ENCODE results near the gene ERGIC1.

ERGIC1 gene

GRCh38 chr5:172901788-172902496 is 67.9 kb downstream of the ERGIC1 start:
- DNase-seq (ENCODE audit: low read depth in 2 of 2): no peak

GRCh38 chr5:172902497-172903472 is 68.7 kb downstream of the ERGIC1 start:
- DNase-seq (ENCODE audit: low read depth in 2 of 2): peak; percentile 69 to 72

GRCh38 chr5:172903790-172904189 is 69.7 kb downstream of the ERGIC1 start:
- DNase-seq (ENCODE audit: low read depth in 2 of 2): peak; percentile 82 to 83

- no peak for DNase-seq (ENCODE audit: low read depth in 2 of 2)
Measured at GRCh38 chr5:172904312-172904642, 70.2 kb downstream of the ERGIC1 start.

- peak in 1 of 2 experiments; percentile 45 for DNase-seq (ENCODE audit: low read depth in 2 of 2)
Measured at GRCh38 chr5:172904643-172905345, 70.7 kb downstream of the ERGIC1 start.

GRCh38 chr5:172905346-172906140 is 71.5 kb downstream of the ERGIC1 start:
- DNase-seq (ENCODE audit: low read depth in 2 of 2): no peak

GRCh38 chr5:172906436-172906835 is 72.4 kb downstream of the ERGIC1 start:
- DNase-seq (ENCODE audit: low read depth in 2 of 2): no peak

GRCh38 chr5:172906888-172907287 is 72.8 kb downstream of the ERGIC1 start:
- DNase-seq (ENCODE audit: low read depth in 2 of 2): no peak

GRCh38 chr5:172907657-172908056 is 73.6 kb downstream of the ERGIC1 start:
- no peak for DNase-seq (ENCODE audit: low read depth in 2 of 2)

- DNase-seq (ENCODE audit: low read depth in 2 of 2): no peak
Measured at GRCh38 chr5:172908662-172909061, 74.6 kb downstream of the ERGIC1 start.

- DNase-seq (ENCODE audit: low read depth in 2 of 2): no peak
Measured at GRCh38 chr5:172909931-172910502, 76.0 kb downstream of the ERGIC1 start.

GRCh38 chr5:172910828-172911627 is 77.0 kb downstream of the ERGIC1 start:
- no peak for DNase-seq (ENCODE audit: low read depth in 2 of 2)

- DNase-seq (ENCODE audit: low read depth in 2 of 2): no peak
Measured at GRCh38 chr5:172911628-172911880, 77.5 kb downstream of the ERGIC1 start.

- no peak for DNase-seq (ENCODE audit: low read depth in 2 of 2)
Measured at GRCh38 chr5:172911976-172912375, 77.9 kb downstream of the ERGIC1 start.

GRCh38 chr5:172913117-172913850 is 79.2 kb downstream of the ERGIC1 start:
- DNase-seq (ENCODE audit: low read depth in 2 of 2): no peak

- DNase-seq (ENCODE audit: low read depth in 2 of 2): no peak
Measured at GRCh38 chr5:172915514-172915913, 81.5 kb downstream of the ERGIC1 start.

- no peak for DNase-seq (ENCODE audit: low read depth in 2 of 2)
Measured at GRCh38 chr5:172918421-172919371, 84.6 kb downstream of the ERGIC1 start.

- DNase-seq (ENCODE audit: low read depth in 2 of 2): no peak
Measured at GRCh38 chr5:172919525-172920446, 85.7 kb downstream of the ERGIC1 start.

Measured in fibroblast of skin of left quadriceps (primary cell).